OCI-LY7 (cell line): ENCODE results near the gene CERS3. TPM values are rescaled to one million over a fixed set of nuclear protein-coding genes. Genes with fewer than 3 reads are reported as not detected.

Experiments
- BruUV-seq: library from RNA; stranded (reverse); fragments of 400-500 nt; replicated peaks from 2 replicates; lab custom pipeline; 2021; lab: Mats Ljungman, UMichigan
- CTCF ChIA-PET: fragments of 300-600 bp; sonication (Branson Sonifier 250); formaldehyde crosslinking; loops from one replicate; lab custom pipeline; 2022; ENCODE audit warnings: antibody characterized with exemption; ENCODE audit not compliant: unreplicated experiment; lab: Charles Lee
- POLR2A ChIA-PET: fragments of 300-600 bp; sonication (Branson Sonifier 250); formaldehyde crosslinking; loops from one replicate; lab custom pipeline; 2022; ENCODE audit warnings: antibody characterized with exemption; lab: Charles Lee
- DNase-seq: peaks from one replicate; pipeline ENCODE4 v3.0.0-alpha.2; 2015; ENCODE audit warnings: low spot score
- H2AFZ ChIP-seq: fragments of 200-600 bp; sonication (generic), shearing (Covaris generic); 2 replicates; pipeline ENCODE4 v1.6.1; 2014; ENCODE audit warnings: mild to moderate bottlenecking, antibody characterized with exemption, low read length, moderate library complexity
- H3K27ac ChIP-seq: fragments of 200-600 bp; sonication (generic); 2 replicates; pipeline ENCODE4 v1.5.1; 2014; ENCODE audit warnings: mixed run types, low read depth, mild to moderate bottlenecking, moderate library complexity, low read length, inconsistent platforms; ENCODE audit not compliant: poor library complexity, severe bottlenecking
- H3K36me3 ChIP-seq: fragments of 200-600 bp; sonication (generic); 2 replicates; pipeline ENCODE4 v1.6.1; 2014; ENCODE audit warnings: mild to moderate bottlenecking, antibody characterized with exemption, low read length, moderate library complexity, mixed read lengths; ENCODE audit not compliant: insufficient read depth
- H3K4me1 ChIP-seq: fragments of 200-600 bp; sonication (generic); 2 replicates; pipeline ENCODE4 v1.5.1; 2014; ENCODE audit warnings: mild to moderate bottlenecking, low read length; ENCODE audit not compliant: insufficient read depth, poor library complexity, severe bottlenecking
- H3K4me2 ChIP-seq: fragments of 200-600 bp; sonication (generic); 2 replicates; pipeline ENCODE4 v1.6.1; 2014; ENCODE audit warnings: mild to moderate bottlenecking, low read length
- H3K4me3 ChIP-seq: fragments of 200-600 bp; sonication (generic); 2 replicates; pipeline ENCODE4 v1.5.1; 2014; ENCODE audit warnings: mild to moderate bottlenecking, low read depth, low read length; ENCODE audit not compliant: poor library complexity, severe bottlenecking
- H3K79me2 ChIP-seq: fragments of 200-600 bp; sonication (generic); 2 replicates; pipeline ENCODE4 v1.6.1; 2016; ENCODE audit warnings: low read depth, mild to moderate bottlenecking, low read length, moderate library complexity, mixed read lengths; ENCODE audit not compliant: insufficient read depth
- H3K9me2 ChIP-seq: fragments of 200-600 bp; sonication (generic); 2 replicates; pipeline ENCODE4 v1.6.1; 2016; ENCODE audit warnings: mild to moderate bottlenecking, low read length, mixed read lengths; ENCODE audit not compliant: insufficient read depth
- H3K9me3 ChIP-seq: fragments of 200-600 bp; sonication (generic); 2 replicates; pipeline ENCODE4 v1.6.1; 2014; ENCODE audit warnings: mild to moderate bottlenecking, mixed run types, low read length, mixed read lengths
- H4K20me1 ChIP-seq: fragments of 200-600 bp; sonication (generic); 2 replicates; pipeline ENCODE4 v1.6.1; 2014; ENCODE audit warnings: mild to moderate bottlenecking, antibody characterized with exemption, low read length, moderate library complexity, mixed read lengths; ENCODE audit not compliant: insufficient read depth
- CTCF ChIP-seq: fragments of 200-600 bp; sonication (generic); conservative IDR thresholded peaks from 2 replicates; pipeline ENCODE4 v1.5.1; 2014; ENCODE audit warnings: mild to moderate bottlenecking, antibody characterized with exemption, low read length, moderate library complexity, mixed read lengths
- EZH2phosphoT487 ChIP-seq: fragments of 200-600 bp; sonication (generic); IDR thresholded peaks from 2 replicates; pipeline ENCODE4 v1.6.1; 2018; ENCODE audit warnings: low read depth, borderline replicate concordance, mild to moderate bottlenecking, mixed run types, antibody characterized with exemption, low read length, moderate library complexity, mixed read lengths
- intact Hi-C: fragments of 100-400 bp; cut with micrococcal nuclease; formaldehyde crosslinking; loops from one replicate; pipeline ENCODE4 v1.10.0; 2022; ENCODE audit not compliant: unreplicated experiment
- total RNA-seq, 2 experiments: library from RNA; depleted of rRNA in 1 of 2; stranded (reverse); fragments of >200 nt in 1 of 2; shearing (Covaris generic) in 1 of 2; gene quantifications; 2 replicates each; pipeline ENCODE4 v1.2.3, GENCODE V29; 2014 to 2022

CERS3 gene
- total RNA-seq, 2 experiments from 2014 or later, result 0.88 TPM; not detected in 1

- no peaks in the 10 kb centered on the region for H3K9me2 ChIP-seq
- intact Hi-C loops, result loop anchor here (10.0 kb wide), 1 partner anchor 121 kb away; the partner anchor contains the start of gene ADAMTS17
- H3K4me2 ChIP-seq, result no peak overlapping the region
- no TSS peak for BruUV-seq
- H3K79me2 ChIP-seq, result no peaks in the 10 kb centered on the region
- H3K27ac ChIP-seq, result no peak overlapping the region
- H3K36me3 ChIP-seq, result no peaks in the 10 kb centered on the region
- no peaks in the 10 kb centered on the region for H3K9me3 ChIP-seq
- no peak overlapping the region for H3K4me3 ChIP-seq
- TF ChIP-seq EZH2phosphoT487 (no peak), CTCF (no peak)
- no peak overlapping the region for H2AFZ ChIP-seq
- POLR2A ChIA-PET, result no interaction called here
- CTCF ChIA-PET, result interaction anchor here (0.6 kb wide), 1 partner anchor 910 kb away, joined by 3 read pairs; no protein-coding TSS in a partner anchor
- DNase-seq, result no peak
- no peaks in the 10 kb centered on the region for H4K20me1 ChIP-seq
- H3K4me1 ChIP-seq, result peaks cover 30% of the 10 kb centered on the region
Measured at GRCh38 chr15:100466073-100466472, 62.7 kb downstream of the CERS3 start.

GRCh38 chr15:100464888-100465287 lies 63.9 kb downstream of the CERS3 start:
- no peaks in the 10 kb centered on the region for H4K20me1 ChIP-seq
- H3K9me3 ChIP-seq, result no peaks in the 10 kb centered on the region
- TF ChIP-seq CTCF (no peak), EZH2phosphoT487 (no peak)
- H3K9me2 ChIP-seq, result no peaks in the 10 kb centered on the region
- BruUV-seq, result no TSS peak
- H2AFZ ChIP-seq, result peak overlapping the region; percentile 29; the same call in 1 of the 2 replicates
- peaks cover 42% of the 10 kb centered on the region for H3K4me1 ChIP-seq
- peak overlapping the region; percentile 27 for H3K27ac ChIP-seq
- DNase-seq, result peak; percentile 50
- no peaks in the 10 kb centered on the region for H3K79me2 ChIP-seq
- ChIA-PET CTCF (no interaction called here), POLR2A (interaction anchor here (0.5 kb wide), 1 partner anchor 150 kb away, joined by 3 read pairs; no protein-coding TSS in a partner anchor)
- intact Hi-C loops, result loop anchor here (10.0 kb wide), 1 partner anchor 120 kb away; the partner anchor contains the start of gene ADAMTS17
- no peak overlapping the region for H3K4me3 ChIP-seq
- H3K36me3 ChIP-seq, result no peaks in the 10 kb centered on the region
- H3K4me2 ChIP-seq, result peak overlapping the region; percentile 48

GRCh38 chr15:100464256-100464655 lies 64.5 kb downstream of the CERS3 start:
- BruUV-seq, result no TSS peak
- DNase-seq, result peak; percentile 68
- POLR2A ChIA-PET, result interaction anchor here (0.6 to 0.8 kb wide), 2 partner anchors 26 to 729 kb away, joined by 3 to 4 read pairs; no protein-coding TSS in a partner anchor
- Histone ChIP-seq H3K27ac (peak overlapping the region; percentile 27), H3K4me1 (peaks cover 43% of the 10 kb centered on the region), H4K20me1 (no peaks in the 10 kb centered on the region), H3K9me2 (no peaks in the 10 kb centered on the region), H3K9me3 (no peaks in the 10 kb centered on the region), H3K4me3 (no peak overlapping the region), H3K79me2 (no peaks in the 10 kb centered on the region), H2AFZ (no peak overlapping the region; the same call in 1 of the 2 replicates), H3K4me2 (peak overlapping the region; percentile 48), H3K36me3 (no peaks in the 10 kb centered on the region)
- intact Hi-C loops, result loop anchor here (10.0 kb wide), 1 partner anchor 119 kb away; the partner anchor contains the start of gene ADAMTS17
- CTCF ChIA-PET, result no interaction called here
- TF ChIP-seq CTCF (no peak), EZH2phosphoT487 (no peak)
